Tibial nerve (tissue), 4 donors: Measurements from ENCODE around the gene ASF1B. TPM values are rescaled to one million over a fixed set of nuclear protein-coding genes. Genes with fewer than 3 reads are reported as not detected.
A peak's percentile ranks its signal among the peaks of the same experiment; 100 is the strongest.

Experiments
- DNase-seq, 2 donors: peaks; one replicate each; pipeline ENCODE4 v3.0.0-alpha.2; 2019; ENCODE audit warnings: low spot score in 2 of 2
- H3K27ac ChIP-seq, 4 donors: fragments of 200-600 bp; sonication (generic) in 3 of 4; one replicate each; pipeline ENCODE4 v1.5.1; 2017 to 2019; ENCODE audit warnings: mild to moderate bottlenecking in 1 of 4
- H3K27me3 ChIP-seq, 2 donors: fragments of 200-600 bp; sonication (generic) in 1 of 2; one replicate each; pipeline versions ENCODE4 v1.5.1 to v1.6.0; 2017 to 2019
- H3K36me3 ChIP-seq, 3 donors: fragments of 200-600 bp; sonication (generic); one replicate each; pipeline ENCODE4 v1.5.1; 2018 to 2019
- H3K4me1 ChIP-seq, 4 donors: fragments of 200-600 bp; sonication (generic) in 3 of 4; one replicate each; pipeline ENCODE4 v1.5.1; 2017 to 2019
- H3K4me3 ChIP-seq, 4 donors: fragments of 200-600 bp; sonication (generic) in 3 of 4; one replicate each; pipeline ENCODE4 v1.5.1; 2017 to 2019; ENCODE audit warnings: mild to moderate bottlenecking in 1 of 4, moderate library complexity in 1 of 4
- H3K9me3 ChIP-seq, 4 donors: fragments of 200-600 bp; sonication (generic) in 3 of 4; one replicate each; pipeline ENCODE4 v1.5.1; 2017 to 2019
- CTCF ChIP-seq, 5 experiments: fragments of 200-600 bp in 3 of 5; fragments of 450-650 bp in 2 of 5; sonication (generic) in 3 of 5; IDR thresholded peaks; one replicate each; pipeline ENCODE4 v1.5.1; 2016 to 2019; ENCODE audit warnings: antibody characterized with exemption in 5 of 5, mild to moderate bottlenecking in 3 of 5, moderate library complexity in 2 of 5
- EP300 ChIP-seq, 2 donors: sonication (generic); formaldehyde crosslinking; IDR thresholded peaks; one replicate each; pipeline ENCODE4 v1.6.1; 2017; ENCODE audit warnings: antibody characterized with exemption in 2 of 2, mild to moderate bottlenecking in 1 of 2
- POLR2A ChIP-seq, 2 donors: fragments of 450-650 bp; IDR thresholded peaks; one replicate each; pipeline ENCODE4 v1.6.1; 2017; ENCODE audit warnings: antibody characterized with exemption in 2 of 2, mild to moderate bottlenecking in 2 of 2, moderate library complexity in 2 of 2
- WGBS, 2 donors: methylation state at CpG; one replicate each; pipeline ENCODE4 v1.1.5; 2018; 5-methylcytosine and 5-hydroxymethylcytosine counted together
- total RNA-seq, 4 donors: library from RNA; depleted of rRNA; stranded (reverse); fragments of >200 nt; gene quantifications; one replicate each; pipeline ENCODE4 v1.1.0, GENCODE V29; 2016

ASF1B gene
- total RNA-seq, 4 donors from 2014 or later, result 0.90 to 2.3 TPM; not detected in 2

GRCh38 chr19:14114854-14115253 lies 21.5 kb downstream of the ASF1B start:
- Histone ChIP-seq H3K36me3 (no peaks in the 10 kb centered on the region), H3K4me3 (no peak overlapping the region), H3K4me1 (peaks cover 0 to 83% (median 52%) of the 10 kb centered on the region in 4 donors), H3K27ac (peak overlapping the region; percentile 10 to 99 (median 76)), H3K27me3 (no peaks in the 10 kb centered on the region), H3K9me3 (no peaks in the 10 kb centered on the region)
- 39 to 47% methylated on average over 9 of the region's 9 CpGs for WGBS, 2 donors
- TF ChIP-seq POLR2A (IDR thresholded peaks at IDR 0.05) (no peak), EP300 (IDR thresholded peaks at IDR 0.05) (peak in 1 of 2 donors; percentile 56), CTCF (IDR thresholded peaks at IDR 0.05) (peak in 4 of 5 experiments; percentile 32 to 44 (median 42))
- no peak for DNase-seq

- TF ChIP-seq POLR2A (IDR thresholded peaks at IDR 0.05) (no peak), CTCF (IDR thresholded peaks at IDR 0.05) (no peak), EP300 (IDR thresholded peaks at IDR 0.05) (no peak)
- Histone ChIP-seq H3K4me3 (no peak overlapping the region), H3K27ac (peak overlapping the region; percentile 10 to 99 (median 76)), H3K36me3 (no peaks in the 10 kb centered on the region), H3K4me1 (peaks cover 0 to 79% (median 48%) of the 10 kb centered on the region in 4 donors), H3K9me3 (no peaks in the 10 kb centered on the region), H3K27me3 (no peaks in the 10 kb centered on the region)
- no peak for DNase-seq
- 74 to 86% methylated on average over 6 to 7 of the region's 7 CpGs for WGBS, 2 donors
Measured at GRCh38 chr19:14114439-14114838, 21.9 kb downstream of the ASF1B start.

DNA sequence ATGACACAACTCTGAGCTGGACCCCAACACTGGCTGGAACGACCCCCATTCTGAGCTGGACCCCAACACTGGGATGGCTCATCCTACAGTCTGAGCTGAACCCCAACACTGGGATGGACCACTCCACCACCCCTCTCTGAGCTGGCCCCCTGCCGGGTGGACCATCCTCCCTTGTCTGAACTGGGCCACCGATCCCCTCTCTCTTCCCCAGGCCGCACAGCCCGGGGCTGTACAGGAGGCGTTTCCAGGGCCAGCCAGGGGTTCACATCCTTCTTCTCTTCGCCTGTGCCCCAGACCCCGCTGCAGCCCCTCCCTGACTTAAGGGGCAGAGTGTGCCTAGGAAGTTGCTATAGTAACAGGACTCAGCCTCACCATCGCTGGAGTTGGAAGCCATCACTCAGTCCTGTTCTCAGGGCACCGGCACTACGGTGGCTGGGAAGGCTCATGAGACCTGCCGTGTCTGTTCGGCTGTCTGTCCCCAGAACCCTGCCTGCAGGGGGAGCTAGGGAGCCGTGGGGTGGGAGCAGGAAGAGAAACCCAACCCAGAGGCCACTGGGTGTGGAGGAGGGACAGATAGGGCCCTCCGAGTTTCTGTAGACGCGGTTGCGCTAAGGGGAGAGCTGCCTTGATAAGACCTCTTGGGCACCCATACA lies 22.5 kb downstream of the ASF1B start:
- Histone ChIP-seq H3K27ac (peak overlapping the region; percentile 64 to 99 (median 79)), H3K36me3 (no peaks in the 10 kb centered on the region), H3K4me1 (peaks cover 0 to 74% (median 42%) of the 10 kb centered on the region in 4 donors), H3K9me3 (no peaks in the 10 kb centered on the region), H3K27me3 (no peaks in the 10 kb centered on the region), H3K4me3 (no peak overlapping the region)
- 71 to 72% methylated on average over 18 of the region's 18 CpGs for WGBS, 2 donors
- DNase-seq, result no peak
- no peak for TF ChIP-seq POLR2A (IDR thresholded peaks at IDR 0.05)
- no peak for TF ChIP-seq CTCF (IDR thresholded peaks at IDR 0.05)
- TF ChIP-seq EP300 (IDR thresholded peaks at IDR 0.05), result no peak

- WGBS, 2 donors, result 17 to 22% methylated on average over 12 of the region's 12 CpGs
- H3K4me1 ChIP-seq, result peaks cover 0 to 71% (median 40%) of the 10 kb centered on the region in 4 donors
- H3K27ac ChIP-seq, result peak overlapping the region; percentile 64 to 99 (median 79)
- H3K36me3 ChIP-seq, result peaks cover 0 to 1% (median 0%) of the 10 kb centered on the region in 3 donors
- peak overlapping the region in 1 of 4 donors; percentile 35 for H3K4me3 ChIP-seq
- no peaks in the 10 kb centered on the region for H3K9me3 ChIP-seq
- no peaks in the 10 kb centered on the region for H3K27me3 ChIP-seq
- DNase-seq, result peak; percentile 38 to 49
- TF ChIP-seq EP300 (IDR thresholded peaks at IDR 0.05) (peak in 1 of 2 donors; percentile 13), CTCF (IDR thresholded peaks at IDR 0.05) (no peak), POLR2A (IDR thresholded peaks at IDR 0.05) (no peak)
Measured at GRCh38 chr19:14112809-14113385, 23.5 kb downstream of the ASF1B start.
